Mesenchymal stem cell (in vitro differentiated cells and primary cell): Measurements from ENCODE around the gene MSH3.

Source experiments
- DNase-seq: peaks from one replicate; pipeline ENCODE4 v3.0.0-alpha.2; 2013
- H2AFZ ChIP-seq: one replicate; pipeline ENCODE4 v1.6.1; 2013; ENCODE audit warnings: low read depth, mild to moderate bottlenecking, control low read depth, inconsistent platforms, low read length, moderate library complexity
- H2AK5ac ChIP-seq: 2 replicates; pipeline ENCODE4 v1.6.1; 2013; ENCODE audit warnings: low read length, moderate library complexity, mild to moderate bottlenecking, inconsistent platforms; ENCODE audit not compliant: severe bottlenecking
- H2BK120ac ChIP-seq: one replicate; pipeline ENCODE4 v1.6.1; 2013; ENCODE audit warnings: low read depth, mild to moderate bottlenecking, inconsistent platforms, low read length, moderate library complexity
- H2BK12ac ChIP-seq, 2 experiments: one replicate each; pipeline ENCODE4 v1.6.1; 2013; ENCODE audit warnings: inconsistent platforms in 2 of 2, low read length in 2 of 2, mild to moderate bottlenecking in 2 of 2, moderate library complexity in 2 of 2, control low read depth in 1 of 2
- H2BK15ac ChIP-seq: one replicate; pipeline ENCODE4 v1.6.1; 2013; ENCODE audit warnings: mild to moderate bottlenecking, low read depth, inconsistent platforms; ENCODE audit not compliant: poor library complexity, severe bottlenecking
- H2BK5ac ChIP-seq: 2 replicates; pipeline ENCODE4 v1.6.1; 2013; ENCODE audit warnings: low read depth, mild to moderate bottlenecking, low read length, control low read depth, inconsistent platforms; ENCODE audit not compliant: poor library complexity, severe bottlenecking
- H3K14ac ChIP-seq, 2 experiments: one replicate each; pipeline ENCODE4 v1.6.1; 2013; ENCODE audit warnings: inconsistent platforms in 2 of 2, low read length in 2 of 2, control low read depth in 1 of 2, mild to moderate bottlenecking in 1 of 2, moderate library complexity in 1 of 2
- H3K18ac ChIP-seq, 2 experiments: one replicate each; pipeline ENCODE4 v1.6.1; 2013; ENCODE audit warnings: inconsistent platforms in 2 of 2, low read length in 2 of 2, control low read depth in 1 of 2, low read depth in 1 of 2, mild to moderate bottlenecking in 1 of 2
- H3K23ac ChIP-seq, 2 experiments: one replicate each; pipeline ENCODE4 v1.6.1; 2013; ENCODE audit warnings: inconsistent platforms in 2 of 2, low read length in 2 of 2, mild to moderate bottlenecking in 2 of 2, moderate library complexity in 2 of 2, control low read depth in 1 of 2
- H3K27ac ChIP-seq: 2 replicates; pipeline ENCODE4 v1.5.1; 2013; ENCODE audit warnings: mild to moderate bottlenecking, moderate library complexity, low read length, control low read depth, inconsistent platforms; ENCODE audit not compliant: poor library complexity, severe bottlenecking
- H3K27me3 ChIP-seq, 2 experiments: 2 replicates each; pipeline versions ENCODE4 v1.6.1 to v1.7.0; 2013; ENCODE audit warnings: low read length in 2 of 2, mild to moderate bottlenecking in 2 of 2, moderate library complexity in 2 of 2, control low read depth in 1 of 2, inconsistent platforms in 1 of 2; ENCODE audit not compliant: control insufficient read depth in 1 of 2, insufficient read depth in 1 of 2
- H3K36me3 ChIP-seq, 2 experiments: 2 replicates each; pipeline versions ENCODE4 v1.6.1 to v1.7.0; 2013; ENCODE audit warnings: low read length in 2 of 2, control low read depth in 1 of 2, inconsistent platforms in 1 of 2, low read depth in 1 of 2, mild to moderate bottlenecking in 1 of 2; ENCODE audit not compliant: insufficient read depth in 2 of 2, control insufficient read depth in 1 of 2
- H3K4ac ChIP-seq, 2 experiments: one replicate each; pipeline ENCODE4 v1.6.1; 2013; ENCODE audit warnings: inconsistent platforms in 2 of 2, low read length in 2 of 2, mild to moderate bottlenecking in 2 of 2, moderate library complexity in 2 of 2, control low read depth in 1 of 2, low read depth in 1 of 2
- H3K4me1 ChIP-seq: 2 replicates; pipeline ENCODE4 v1.6.1; 2013; ENCODE audit warnings: low read depth, low read length, control low read depth; ENCODE audit not compliant: control insufficient read depth, insufficient read depth
- H3K4me2 ChIP-seq: 2 replicates; pipeline ENCODE4 v1.6.1; 2013; ENCODE audit warnings: low read length, mild to moderate bottlenecking, inconsistent platforms; ENCODE audit not compliant: poor library complexity, severe bottlenecking
- H3K4me3 ChIP-seq, 2 experiments: 2 replicates each; pipeline versions ENCODE4 v1.5.1 to v1.7.0; 2013; ENCODE audit warnings: low read length in 2 of 2, mild to moderate bottlenecking in 2 of 2, control low read depth in 1 of 2, low read depth in 1 of 2; ENCODE audit not compliant: insufficient read depth in 1 of 2
- H3K79me1 ChIP-seq: replicated peaks from 2 replicates; pipeline ENCODE4 v1.6.1; 2013; ENCODE audit warnings: mild to moderate bottlenecking, control low read depth, low read length, inconsistent platforms; ENCODE audit not compliant: poor library complexity, severe bottlenecking
- H3K9ac ChIP-seq: 2 replicates; pipeline ENCODE4 v1.7.0; 2013; ENCODE audit warnings: mild to moderate bottlenecking, low read length, moderate library complexity
- H3K9me3 ChIP-seq: 2 replicates; pipeline ENCODE4 v1.7.0; 2013; ENCODE audit warnings: mild to moderate bottlenecking, low read length; ENCODE audit not compliant: control insufficient read depth
- H4K8ac ChIP-seq: one replicate; pipeline ENCODE4 v1.6.1; 2013; ENCODE audit warnings: inconsistent platforms, mild to moderate bottlenecking, low read length, moderate library complexity
- H4K91ac ChIP-seq: one replicate; pipeline ENCODE4 v1.6.1; 2013; ENCODE audit warnings: mild to moderate bottlenecking, low read length, inconsistent platforms
- WGBS: methylation state at CpG from one replicate; pipeline ENCODE4 v1.1.7; 2013; ENCODE audit warnings: mixed read lengths; 5-methylcytosine and 5-hydroxymethylcytosine counted together

The MSH3 gene

DNA sequence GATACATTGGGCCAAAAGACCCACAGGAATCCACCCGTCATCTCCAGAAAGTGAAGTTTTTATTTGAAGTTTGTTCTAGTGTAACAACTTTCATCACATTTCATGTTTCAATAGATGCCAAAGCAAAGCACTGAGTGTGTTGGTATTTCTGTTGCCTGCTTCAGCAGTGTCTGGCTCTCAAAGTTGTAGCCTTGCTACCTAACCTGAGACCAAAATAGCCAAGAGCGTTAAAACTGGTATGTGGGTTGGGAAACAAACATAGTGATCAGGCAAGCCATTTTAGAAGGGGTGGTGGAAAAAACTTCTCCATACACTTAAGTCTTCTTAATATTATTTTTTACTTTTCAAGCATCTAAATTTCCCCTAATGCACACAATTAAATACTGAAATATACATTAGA, 150.6 kb downstream of the MSH3 start:
- H2BK15ac ChIP-seq = no peak overlapping the region
- H3K18ac ChIP-seq = no peak overlapping the region
- no peak overlapping the region for H2AFZ ChIP-seq
- no peak overlapping the region for H3K4me3 ChIP-seq
- no peaks in the 10 kb centered on the region for H3K79me1 ChIP-seq
- H2BK12ac ChIP-seq = no peak overlapping the region
- H3K27me3 ChIP-seq = no peaks in the 10 kb centered on the region
- H3K4me2 ChIP-seq = no peak overlapping the region
- no peak overlapping the region for H4K8ac ChIP-seq
- WGBS = 100% methylated on average over 1 of the region's 2 CpGs
- H4K91ac ChIP-seq = no peak overlapping the region
- no peak overlapping the region for H3K23ac ChIP-seq
- H2BK120ac ChIP-seq = no peak overlapping the region
- H3K27ac ChIP-seq = no peak overlapping the region
- no peak overlapping the region for H3K9ac ChIP-seq
- H3K4ac ChIP-seq = no peak overlapping the region
- H3K36me3 ChIP-seq = peaks cover 0 to 11% of the 10 kb centered on the region in 2 experiments
- H2AK5ac ChIP-seq = no peak overlapping the region
- DNase-seq = no peak
- H3K9me3 ChIP-seq = no peaks in the 10 kb centered on the region
- H2BK5ac ChIP-seq = no peak overlapping the region
- no peak overlapping the region for H3K14ac ChIP-seq
- no peaks in the 10 kb centered on the region for H3K4me1 ChIP-seq

DNA sequence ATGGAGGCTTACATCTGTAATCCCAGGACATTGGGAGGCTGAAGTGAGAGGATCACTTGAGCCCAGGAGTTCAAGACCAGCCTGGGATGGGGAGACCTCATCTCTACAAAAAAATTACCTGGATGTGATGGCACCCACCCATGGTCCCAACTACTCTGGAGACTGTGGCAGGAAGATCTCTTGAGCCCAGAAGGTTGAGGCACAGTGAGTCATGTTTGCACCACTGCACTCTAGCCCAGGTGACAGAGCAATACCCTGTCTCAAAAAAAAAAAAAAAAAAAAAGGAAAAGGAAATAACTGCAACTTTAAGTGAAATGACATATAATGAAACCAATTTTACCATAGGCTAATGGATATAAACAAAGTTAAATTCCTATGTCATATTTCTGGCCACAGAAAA, 152.5 kb downstream of the MSH3 start:
- no peaks in the 10 kb centered on the region for H3K79me1 ChIP-seq
- H2BK12ac ChIP-seq = no peak overlapping the region
- no peak overlapping the region for H4K91ac ChIP-seq
- no peak overlapping the region for H3K9ac ChIP-seq
- H2AFZ ChIP-seq = no peak overlapping the region
- no peak overlapping the region for H2BK120ac ChIP-seq
- H3K4ac ChIP-seq = no peak overlapping the region
- H3K4me3 ChIP-seq = no peak overlapping the region
- H3K27me3 ChIP-seq = no peaks in the 10 kb centered on the region
- no peak overlapping the region for H2BK15ac ChIP-seq
- H3K9me3 ChIP-seq = no peaks in the 10 kb centered on the region
- H3K18ac ChIP-seq = no peak overlapping the region
- no peaks in the 10 kb centered on the region for H3K4me1 ChIP-seq
- H2AK5ac ChIP-seq = no peak overlapping the region
- no peak overlapping the region for H3K23ac ChIP-seq
- no peak overlapping the region for H2BK5ac ChIP-seq
- peaks cover 0 to 7% of the 10 kb centered on the region in 2 experiments for H3K36me3 ChIP-seq
- H4K8ac ChIP-seq = no peak overlapping the region
- no peak for DNase-seq
- H3K4me2 ChIP-seq = no peak overlapping the region
- no peak overlapping the region for H3K14ac ChIP-seq
- H3K27ac ChIP-seq = no peak overlapping the region

DNA sequence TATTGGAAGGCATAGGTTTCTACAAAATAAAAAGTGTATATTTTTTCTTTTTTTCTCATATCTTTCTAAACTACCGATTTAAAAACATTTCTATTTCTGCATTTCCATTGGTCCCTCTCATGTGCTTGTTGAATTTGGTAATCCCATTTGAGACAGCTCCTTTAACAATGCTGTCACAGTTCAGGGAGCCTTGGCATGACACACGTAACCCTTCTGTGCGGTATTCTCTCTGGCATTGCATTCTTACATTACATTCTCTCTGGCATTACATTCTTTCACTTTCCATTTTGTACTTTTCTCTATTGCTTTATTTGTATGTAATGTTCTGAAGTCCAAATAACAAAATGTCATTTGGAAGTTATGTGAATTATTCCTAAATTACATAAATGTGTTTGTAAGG, 155.0 kb downstream of the MSH3 start:
- Histone ChIP-seq H3K18ac (no peak overlapping the region), H3K36me3 (peaks cover 0 to 14% of the 10 kb centered on the region in 2 experiments), H3K23ac (no peak overlapping the region), H2AK5ac (no peak overlapping the region), H3K4me2 (no peak overlapping the region), H3K4ac (no peak overlapping the region), H2BK15ac (no peak overlapping the region), H2AFZ (no peak overlapping the region), H3K79me1 (no peaks in the 10 kb centered on the region), H3K4me1 (peaks cover 3% of the 10 kb centered on the region), H3K9me3 (no peaks in the 10 kb centered on the region), H3K14ac (no peak overlapping the region), H4K8ac (no peak overlapping the region), H4K91ac (no peak overlapping the region), H2BK12ac (no peak overlapping the region), H3K9ac (no peak overlapping the region), H2BK5ac (no peak overlapping the region), H2BK120ac (no peak overlapping the region), H3K27me3 (no peaks in the 10 kb centered on the region), H3K27ac (no peak overlapping the region), H3K4me3 (no peak overlapping the region)
- WGBS = 100% methylated on average over 2 of the region's 3 CpGs
- no peak for DNase-seq

DNA sequence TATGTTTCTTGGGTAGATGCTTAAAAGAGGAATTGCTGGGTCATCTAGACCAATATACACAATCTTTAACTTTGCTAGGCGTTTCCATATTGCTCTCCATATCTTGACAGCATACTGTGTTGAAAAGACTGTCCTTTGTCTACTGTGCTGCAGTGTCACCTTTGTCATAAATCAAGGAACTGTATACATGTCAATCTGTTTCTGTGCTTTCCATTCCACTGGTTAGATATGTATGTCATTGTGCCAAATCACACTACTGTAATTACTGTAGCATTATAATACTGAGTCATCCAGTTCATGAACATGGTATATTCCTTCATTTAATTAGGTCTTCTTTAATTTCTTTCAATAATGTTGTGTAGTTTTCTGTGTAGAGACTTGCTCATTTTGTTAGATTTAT, 156.0 kb downstream of the MSH3 start:
- H3K18ac ChIP-seq = no peak overlapping the region
- H3K4me2 ChIP-seq = no peak overlapping the region
- H3K4ac ChIP-seq = no peak overlapping the region
- H4K8ac ChIP-seq = no peak overlapping the region
- H2BK5ac ChIP-seq = no peak overlapping the region
- H3K14ac ChIP-seq = no peak overlapping the region
- H3K4me1 ChIP-seq = peaks cover 3% of the 10 kb centered on the region
- no peak overlapping the region for H3K27ac ChIP-seq
- peaks cover 0 to 23% of the 10 kb centered on the region in 2 experiments for H3K36me3 ChIP-seq
- no peaks in the 10 kb centered on the region for H3K9me3 ChIP-seq
- H2AFZ ChIP-seq = no peak overlapping the region
- H3K79me1 ChIP-seq = no peaks in the 10 kb centered on the region
- no peak overlapping the region for H3K23ac ChIP-seq
- H3K4me3 ChIP-seq = no peak overlapping the region
- no peak overlapping the region for H3K9ac ChIP-seq
- WGBS = no CpG with 5 or more reads among the region's 1 CpG
- H4K91ac ChIP-seq = no peak overlapping the region
- no peak overlapping the region for H2BK12ac ChIP-seq
- no peak for DNase-seq
- no peak overlapping the region for H2BK120ac ChIP-seq
- H2AK5ac ChIP-seq = no peak overlapping the region
- H2BK15ac ChIP-seq = no peak overlapping the region
- no peaks in the 10 kb centered on the region for H3K27me3 ChIP-seq
